Left ventricle myocardium inferior (tissue), 1 donor: ENCODE measurements around the gene SYT15. TPM values are rescaled to one million over a fixed set of nuclear protein-coding genes. Genes with fewer than 3 reads are reported as not detected.
"Not testable (repeated sequence)": the region's sequence is repeated elsewhere in the genome, so short reads cannot be mapped to it uniquely, and the experiment has no call there.

Experiments
- DNase-seq: peaks from one replicate; pipeline ENCODE4 v3.0.0-alpha.2; 2020
- H3K27ac ChIP-seq: fragments of 200-600 bp; replicated peaks from 2 replicates; pipeline ENCODE4 v1.8.0; 2021
- H3K27me3 ChIP-seq: fragments of 200-600 bp; 2 replicates; pipeline ENCODE4 v1.8.0; 2021; ENCODE audit warnings: low read depth
- H3K36me3 ChIP-seq: fragments of 200-600 bp; 2 replicates; pipeline ENCODE4 v1.8.0; 2021
- H3K4me1 ChIP-seq: fragments of 200-600 bp; 2 replicates; pipeline ENCODE4 v1.8.0; 2021
- H3K4me3 ChIP-seq: fragments of 200-600 bp; 2 replicates; pipeline ENCODE4 v1.8.0; 2021; ENCODE audit warnings: mild to moderate bottlenecking, moderate library complexity
- H3K9me3 ChIP-seq: fragments of 200-600 bp; replicated peaks from 2 replicates; pipeline ENCODE4 v1.8.0; 2021
- CTCF ChIP-seq: fragments of 200-600 bp; IDR thresholded peaks from 2 replicates; pipeline ENCODE4 v1.8.0; 2021; ENCODE audit warnings: antibody characterized with exemption, mild to moderate bottlenecking, borderline replicate concordance
- intact Hi-C: fragments of 100-400 bp; cut with micrococcal nuclease; formaldehyde crosslinking; loops from one replicate; pipeline ENCODE4 v1.11.0; 2022
- total RNA-seq: library from RNA; stranded (reverse); fragmentation: NEBNext Ultra II Directional; extraction: Animal tissue kit (Norgen Biotek cat#: 25700); gene quantifications from one replicate; pipeline ENCODE4 v1.2.1, GENCODE V29; 2021
- donor health status: DM: no; HTN: yes; CAD: no; lungs with severe emphysema.

Gene SYT15
- total RNA-seq, 1 donor from 2014 or later = 1.9 TPM

- H3K4me1 ChIP-seq, intact Hi-C loops, H3K9me3 ChIP-seq, H3K36me3 ChIP-seq, H3K27ac ChIP-seq, DNase-seq, H3K4me3 ChIP-seq, H3K27me3 ChIP-seq: not testable (repeated sequence)
These were observed 9.3 kb downstream of the SYT15 start for GRCh38 chr10:46588221-46588620.

- H3K9me3 ChIP-seq, DNase-seq, H3K27ac ChIP-seq, H3K27me3 ChIP-seq, intact Hi-C loops, H3K4me3 ChIP-seq, H3K4me1 ChIP-seq, H3K36me3 ChIP-seq: not testable (repeated sequence)
These were observed 10.7 kb downstream of the SYT15 start for GRCh38 chr10:46589589-46589988.

DNA sequence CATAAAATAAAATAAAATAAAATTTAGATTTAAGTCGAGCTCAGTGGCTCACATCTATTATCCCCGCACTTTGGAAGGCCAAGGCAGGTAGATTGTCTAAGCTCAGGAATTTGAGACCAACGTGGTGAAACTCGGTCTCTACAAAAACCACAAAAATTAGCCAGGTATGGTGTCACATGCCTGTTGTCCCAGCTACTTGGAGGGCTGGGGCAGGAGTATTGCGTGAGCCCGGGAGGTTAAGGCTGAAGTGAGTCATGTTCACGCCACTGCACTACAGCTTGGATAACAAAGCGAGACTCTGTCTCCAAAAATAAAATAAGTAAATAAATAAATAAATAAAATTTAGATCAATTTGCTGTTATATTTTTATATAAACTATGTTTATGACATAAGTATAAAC, 12.1 kb downstream of the SYT15 start:
- H3K27ac ChIP-seq, intact Hi-C loops, H3K27me3 ChIP-seq, H3K36me3 ChIP-seq, DNase-seq, H3K4me1 ChIP-seq, H3K9me3 ChIP-seq, H3K4me3 ChIP-seq: not testable (repeated sequence)

DNA sequence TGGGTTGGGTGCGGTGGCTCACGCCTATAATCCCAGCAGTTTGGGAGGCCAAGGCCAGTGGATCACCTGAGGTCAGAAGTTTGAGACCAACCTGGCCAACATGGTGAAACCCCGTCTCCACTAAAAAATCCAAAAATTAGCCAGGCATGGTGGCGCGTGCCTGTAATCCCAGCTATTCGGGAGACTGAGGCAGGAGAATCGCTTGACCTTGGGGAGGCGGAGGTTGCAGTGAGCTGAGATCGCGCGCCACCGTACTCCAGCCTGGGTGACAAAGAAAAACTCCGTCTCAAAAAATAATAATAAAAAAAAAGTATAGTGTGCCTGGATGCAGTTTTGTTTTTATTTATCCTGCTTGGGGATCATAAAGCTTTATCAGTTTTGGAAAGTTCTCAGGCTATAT, 14.4 kb downstream of the SYT15 start:
- not testable (repeated sequence) for DNase-seq

DNA sequence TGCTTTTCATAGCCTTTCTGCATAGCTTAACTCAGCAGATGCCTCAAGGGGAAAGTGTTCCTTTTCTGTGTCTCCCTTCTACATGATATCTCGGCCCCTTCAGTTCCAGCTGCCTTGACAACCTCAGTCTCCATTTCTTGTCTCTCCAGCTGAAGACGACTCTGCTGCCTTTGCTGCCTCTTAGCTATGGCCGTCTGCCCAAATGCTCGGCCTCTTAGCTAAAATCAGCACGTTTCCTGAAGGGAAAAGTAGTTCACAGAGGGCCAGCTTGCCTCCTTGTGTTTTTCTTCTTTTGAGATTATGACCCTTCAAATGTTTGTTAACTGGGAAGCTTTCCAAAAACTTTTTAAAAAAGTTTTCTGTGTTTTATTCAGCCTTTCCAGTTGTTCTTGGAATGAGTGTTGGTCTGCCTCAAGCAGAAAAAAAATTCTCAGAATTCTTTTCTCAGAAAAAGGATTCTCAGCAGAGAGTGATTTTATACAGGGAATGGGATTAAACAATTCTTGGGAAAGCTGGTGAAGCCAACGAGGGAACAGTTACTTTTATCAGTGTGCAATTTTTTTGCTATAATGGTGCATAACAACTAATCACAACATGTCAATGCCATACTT, 15.6 kb downstream of the SYT15 start:
- H3K4me1 ChIP-seq, H3K4me3 ChIP-seq, DNase-seq, H3K36me3 ChIP-seq, H3K27me3 ChIP-seq, intact Hi-C loops, H3K9me3 ChIP-seq, H3K27ac ChIP-seq: not testable (repeated sequence)

More for the DNA sequence above, 14.4 kb downstream of the SYT15 start:
- H3K27me3 ChIP-seq, H3K27ac ChIP-seq, H3K4me1 ChIP-seq, intact Hi-C loops, H3K4me3 ChIP-seq, H3K36me3 ChIP-seq, H3K9me3 ChIP-seq: not testable (repeated sequence)

GRCh38 chr10:46596570-46596969, 17.6 kb downstream of the SYT15 start:
- intact Hi-C loops, H3K27me3 ChIP-seq, H3K4me1 ChIP-seq, H3K36me3 ChIP-seq, H3K9me3 ChIP-seq: not testable (repeated sequence)
- H3K27ac ChIP-seq = peak overlapping the region; percentile 61
- peak overlapping the region; percentile 40 for H3K4me3 ChIP-seq
- peak; percentile 35 for DNase-seq

DNA sequence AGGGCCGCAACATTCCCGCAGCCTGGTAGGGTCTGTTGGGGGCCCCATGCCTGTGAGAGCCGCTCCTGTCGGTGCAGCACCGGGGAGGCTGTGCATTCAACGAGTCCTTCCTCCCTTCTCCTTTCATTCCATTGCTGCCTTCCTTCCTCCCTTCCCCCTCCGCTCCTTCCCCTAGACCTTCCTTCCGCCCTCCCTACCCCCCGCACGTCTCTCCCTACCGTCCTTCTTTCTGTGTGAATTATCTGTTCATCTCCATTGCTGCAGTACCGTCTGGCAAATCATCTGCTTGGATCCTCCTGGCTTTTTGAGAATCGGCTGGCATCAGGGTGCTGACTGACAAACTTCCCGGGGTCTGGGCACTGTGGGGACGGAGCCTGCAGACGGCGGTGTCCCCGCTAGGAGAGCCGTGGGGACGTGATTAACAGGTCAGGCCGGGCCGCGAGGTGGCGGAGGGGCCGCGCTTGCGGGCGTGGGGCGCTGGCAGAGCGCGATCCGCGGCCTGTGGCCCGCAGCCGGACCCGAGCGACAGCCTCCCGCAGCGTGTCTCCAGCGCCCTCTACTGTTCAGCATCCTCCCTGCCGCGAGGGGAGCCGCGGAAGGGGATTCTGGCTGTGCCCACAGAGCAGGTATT, 18.8 kb downstream of the SYT15 start:
- H3K27me3 ChIP-seq, intact Hi-C loops, H3K36me3 ChIP-seq, H3K4me1 ChIP-seq, H3K9me3 ChIP-seq: not testable (repeated sequence)
- Histone ChIP-seq H3K27ac (peak overlapping the region; percentile 59), H3K4me3 (peak overlapping the region; percentile 67)
- DNase-seq = peak; percentile 22
- peak; percentile 45 for TF ChIP-seq CTCF

DNA sequence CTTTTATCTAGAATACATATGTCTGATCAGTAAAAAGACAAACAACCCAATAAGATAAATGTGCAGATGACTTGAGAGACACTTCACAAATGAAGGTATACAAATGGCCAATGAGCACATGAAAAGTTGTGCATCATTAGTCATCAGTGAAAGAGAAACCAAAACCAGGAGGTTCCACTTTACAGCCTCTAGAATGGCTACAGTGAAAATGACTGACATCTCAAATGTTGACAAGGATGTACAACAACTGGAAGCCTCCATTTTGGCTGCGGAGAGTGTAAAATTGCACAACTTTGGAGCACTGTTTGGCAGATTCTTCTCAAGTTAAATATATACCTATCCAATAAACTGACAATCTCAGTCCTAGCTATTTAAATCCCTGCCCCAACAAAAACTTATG, 21.6 kb downstream of the SYT15 start:
- H3K9me3 ChIP-seq, H3K27ac ChIP-seq, H3K36me3 ChIP-seq, H3K4me3 ChIP-seq, H3K4me1 ChIP-seq, intact Hi-C loops, H3K27me3 ChIP-seq, DNase-seq: not testable (repeated sequence)

GRCh38 chr10:46615540-46615939, 36.6 kb downstream of the SYT15 start:
- intact Hi-C loops, H3K27ac ChIP-seq, DNase-seq, H3K4me1 ChIP-seq, H3K27me3 ChIP-seq, H3K4me3 ChIP-seq, H3K9me3 ChIP-seq, H3K36me3 ChIP-seq: not testable (repeated sequence)

DNA sequence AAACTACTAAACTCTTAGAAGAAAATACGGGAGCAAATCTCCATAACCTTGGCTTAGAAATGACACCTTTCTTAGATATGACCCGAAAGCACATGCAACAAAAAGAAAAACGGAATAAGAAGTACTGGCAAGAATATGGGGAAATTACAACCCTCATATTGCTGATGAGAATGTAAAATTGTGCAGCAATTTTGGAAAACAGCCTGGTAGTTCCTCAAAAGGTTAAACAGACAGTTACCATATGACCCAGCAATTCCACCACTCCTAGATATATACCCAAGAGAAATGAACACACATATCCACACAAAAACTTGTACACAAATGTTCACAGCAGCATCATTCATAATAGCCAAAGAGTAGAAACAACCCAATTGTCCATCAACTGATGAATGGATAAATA, 37.3 kb downstream of the SYT15 start:
- H3K4me1 ChIP-seq, H3K27ac ChIP-seq, H3K9me3 ChIP-seq, intact Hi-C loops, DNase-seq, H3K4me3 ChIP-seq, H3K36me3 ChIP-seq, H3K27me3 ChIP-seq: not testable (repeated sequence)

GRCh38 chr10:46617134-46617533, 38.2 kb downstream of the SYT15 start:
- H3K4me3 ChIP-seq, H3K36me3 ChIP-seq, H3K4me1 ChIP-seq, H3K27me3 ChIP-seq, H3K27ac ChIP-seq, H3K9me3 ChIP-seq, DNase-seq, intact Hi-C loops: not testable (repeated sequence)

- H3K4me3 ChIP-seq, intact Hi-C loops, DNase-seq, H3K4me1 ChIP-seq, H3K9me3 ChIP-seq, H3K27me3 ChIP-seq, H3K36me3 ChIP-seq, H3K27ac ChIP-seq: not testable (repeated sequence)
These were observed 39.0 kb downstream of the SYT15 start for GRCh38 chr10:46617913-46618312.

- H3K27me3 ChIP-seq, H3K4me3 ChIP-seq, H3K4me1 ChIP-seq, H3K9me3 ChIP-seq, DNase-seq, H3K36me3 ChIP-seq, H3K27ac ChIP-seq, intact Hi-C loops: not testable (repeated sequence)
These were observed 45.1 kb downstream of the SYT15 start for GRCh38 chr10:46623899-46624654.
